Suprapubic skin (tissue), 4 donors: ENCODE data around the gene HLF. TPM values are rescaled to one million over a fixed set of nuclear protein-coding genes. Genes with fewer than 3 reads are reported as not detected.

ENCODE experiments used
- DNase-seq, 2 donors: peaks; one replicate each; pipeline ENCODE4 v3.0.0-alpha.2; 2019; ENCODE audit warnings: low spot score in 2 of 2
- H3K27ac ChIP-seq: fragments of 200-600 bp; sonication (generic); one replicate; pipeline ENCODE4 v1.5.1; 2019
- H3K27me3 ChIP-seq: fragments of 200-600 bp; sonication (generic); one replicate; pipeline ENCODE4 v1.5.1; 2019
- H3K36me3 ChIP-seq: fragments of 200-600 bp; sonication (generic); one replicate; pipeline ENCODE4 v1.5.1; 2019
- H3K4me1 ChIP-seq: fragments of 200-600 bp; sonication (generic); one replicate; pipeline ENCODE4 v1.5.1; 2019
- H3K4me3 ChIP-seq: fragments of 200-600 bp; sonication (generic); one replicate; pipeline ENCODE4 v1.5.1; 2019; ENCODE audit warnings: mild to moderate bottlenecking
- H3K9me3 ChIP-seq: fragments of 200-600 bp; sonication (generic); one replicate; pipeline ENCODE4 v1.5.1; 2019
- EP300 ChIP-seq: sonication (generic); formaldehyde crosslinking; IDR thresholded peaks from one replicate; pipeline ENCODE4 v1.6.1; 2017; ENCODE audit warnings: antibody characterized with exemption
- POLR2A ChIP-seq, 2 donors: fragments of 450-650 bp; IDR thresholded peaks; one replicate each; pipeline ENCODE4 v1.6.1; 2017; ENCODE audit warnings: antibody characterized with exemption in 2 of 2, mild to moderate bottlenecking in 2 of 2, moderate library complexity in 2 of 2
- POLR2AphosphoS5 ChIP-seq, 3 donors: sonication (generic); formaldehyde crosslinking; IDR thresholded peaks; one replicate each; pipeline ENCODE4 v1.6.1; 2017; ENCODE audit warnings: antibody characterized with exemption in 3 of 3
- WGBS: methylation state at CpG from one replicate; pipeline ENCODE4 v1.1.5; 2018; 5-methylcytosine and 5-hydroxymethylcytosine counted together
- total RNA-seq, 4 donors: library from RNA; depleted of rRNA; stranded (reverse); fragments of >200 nt; gene quantifications; one replicate each; pipeline ENCODE4 v1.1.0, GENCODE V29; 2016
- TF ChIP-seq, protein P1 (sequence below), 2 donors: fragments of 200-600 bp in 1 of 2; fragments of 450-650 bp in 1 of 2; sonication (generic) in 1 of 2; IDR thresholded peaks; one replicate each; pipeline ENCODE4 v1.5.1; 2016 to 2019; ENCODE audit warnings: antibody characterized with exemption in 2 of 2, mild to moderate bottlenecking in 1 of 2, moderate library complexity in 1 of 2

The HLF gene
- total RNA-seq, 4 donors from 2014 or later = 26.2 to 41.8 (median 36.5) TPM

DNA sequence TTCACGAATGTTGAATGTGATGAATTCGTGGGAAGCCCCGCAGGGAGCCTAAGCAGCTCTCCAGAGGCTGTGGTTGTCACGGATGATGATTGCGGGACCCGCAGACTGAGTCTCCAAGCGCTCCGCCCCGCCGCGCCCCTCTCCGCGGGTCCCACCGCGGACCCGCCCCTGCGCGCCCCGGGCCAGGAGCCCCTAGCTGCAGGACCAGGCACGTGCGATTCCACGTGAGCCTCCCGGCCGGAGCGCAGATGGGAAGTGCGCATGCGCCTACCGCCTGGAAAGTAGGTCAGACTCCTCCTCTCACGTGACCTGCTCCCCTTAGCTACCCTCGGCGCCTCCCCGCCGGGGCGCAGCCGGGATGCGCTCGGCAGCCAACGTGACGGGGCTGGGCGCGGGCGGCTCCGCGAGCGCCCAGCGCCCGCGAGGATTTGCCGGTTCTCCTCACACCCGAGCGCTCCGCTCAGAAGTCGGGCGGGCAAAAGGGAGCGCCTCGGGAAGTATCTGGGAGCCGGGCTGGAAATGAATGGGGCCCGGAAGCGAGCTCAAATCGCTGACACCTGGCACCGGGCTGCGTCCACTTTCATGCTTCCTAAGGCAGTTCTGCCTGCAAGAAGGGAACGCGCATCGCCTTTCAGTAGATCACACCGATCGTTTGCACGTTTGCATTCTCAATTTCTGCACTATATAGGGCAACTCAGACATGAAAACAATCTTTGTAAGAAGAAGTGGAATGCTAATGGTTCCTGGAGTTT lies 26.4 kb upstream of the HLF start:
- no peaks in the 10 kb centered on the region for H3K36me3 ChIP-seq
- no peaks in the 10 kb centered on the region for H3K9me3 ChIP-seq
- peak in 1 of 3 donors; percentile 70 for TF ChIP-seq POLR2AphosphoS5 (IDR thresholded peaks at IDR 0.05)
- no peak for TF ChIP-seq EP300
- TF ChIP-seq, protein P1, sequence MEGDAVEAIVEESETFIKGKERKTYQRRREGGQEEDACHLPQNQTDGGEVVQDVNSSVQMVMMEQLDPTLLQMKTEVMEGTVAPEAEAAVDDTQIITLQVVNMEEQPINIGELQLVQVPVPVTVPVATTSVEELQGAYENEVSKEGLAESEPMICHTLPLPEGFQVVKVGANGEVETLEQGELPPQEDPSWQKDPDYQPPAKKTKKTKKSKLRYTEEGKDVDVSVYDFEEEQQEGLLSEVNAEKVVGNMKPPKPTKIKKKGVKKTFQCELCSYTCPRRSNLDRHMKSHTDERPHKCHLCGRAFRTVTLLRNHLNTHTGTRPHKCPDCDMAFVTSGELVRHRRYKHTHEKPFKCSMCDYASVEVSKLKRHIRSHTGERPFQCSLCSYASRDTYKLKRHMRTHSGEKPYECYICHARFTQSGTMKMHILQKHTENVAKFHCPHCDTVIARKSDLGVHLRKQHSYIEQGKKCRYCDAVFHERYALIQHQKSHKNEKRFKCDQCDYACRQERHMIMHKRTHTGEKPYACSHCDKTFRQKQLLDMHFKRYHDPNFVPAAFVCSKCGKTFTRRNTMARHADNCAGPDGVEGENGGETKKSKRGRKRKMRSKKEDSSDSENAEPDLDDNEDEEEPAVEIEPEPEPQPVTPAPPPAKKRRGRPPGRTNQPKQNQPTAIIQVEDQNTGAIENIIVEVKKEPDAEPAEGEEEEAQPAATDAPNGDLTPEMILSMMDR (IDR thresholded peaks at IDR 0.05) = no peak
- peak overlapping the region; percentile 44 for H3K4me3 ChIP-seq
- WGBS = 2% methylated on average over 38 of the region's 68 CpGs
- H3K27ac ChIP-seq = peak overlapping the region; percentile 87
- H3K27me3 ChIP-seq = no peaks in the 10 kb centered on the region
- DNase-seq = peak; percentile 96
- H3K4me1 ChIP-seq = peaks cover 35% of the 10 kb centered on the region

DNA sequence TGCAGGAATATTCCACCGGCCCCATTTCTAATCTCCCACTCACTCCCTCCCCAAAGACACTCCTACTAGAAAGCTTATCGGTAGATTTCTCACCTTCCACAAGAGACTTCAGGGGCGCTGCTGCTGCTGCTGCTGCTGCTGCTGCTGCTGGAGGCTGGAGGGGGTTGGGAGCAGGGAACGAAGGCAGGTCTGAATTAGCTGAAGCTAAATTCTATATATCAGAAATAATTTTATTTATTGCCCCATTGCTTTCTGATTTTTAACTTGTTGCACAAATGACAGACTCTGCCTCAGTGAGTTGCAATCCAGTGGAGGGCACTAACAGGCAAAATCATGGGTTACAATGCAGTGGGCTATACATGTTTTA lies 25.8 kb upstream of the HLF start:
- H3K9me3 ChIP-seq = no peaks in the 10 kb centered on the region
- DNase-seq = no peak
- H3K36me3 ChIP-seq = no peaks in the 10 kb centered on the region
- no peaks in the 10 kb centered on the region for H3K27me3 ChIP-seq
- H3K4me3 ChIP-seq = peak overlapping the region; percentile 44
- peak overlapping the region; percentile 87 for H3K27ac ChIP-seq
- peaks cover 32% of the 10 kb centered on the region for H3K4me1 ChIP-seq
- WGBS = 0% methylated on average over 4 of the region's 4 CpGs
- TF ChIP-seq EP300 (no peak), POLR2AphosphoS5 (IDR thresholded peaks at IDR 0.05) (no peak), POLR2A (IDR thresholded peaks at IDR 0.05) (no peak)
- TF ChIP-seq, protein P1 (IDR thresholded peaks at IDR 0.05) = no peak

DNA sequence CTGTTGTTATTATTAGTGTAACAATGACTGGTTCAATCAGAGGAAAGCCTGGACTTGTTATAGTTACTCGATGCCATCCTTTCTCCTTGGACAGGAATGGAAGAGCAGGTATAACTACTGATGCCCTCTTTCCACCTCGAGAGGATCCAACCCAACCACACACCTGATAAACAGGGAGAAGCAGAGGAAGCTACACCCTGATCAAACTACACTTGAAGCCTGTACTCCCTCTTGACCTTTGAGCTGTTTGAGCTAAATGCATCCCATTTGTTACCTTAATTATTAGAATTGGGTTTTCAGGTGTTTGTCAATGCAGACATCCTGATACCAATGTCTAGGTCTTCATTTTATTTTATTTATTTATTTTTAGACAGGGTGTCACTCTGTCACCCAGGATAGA lies 23.7 kb upstream of the HLF start:
- no peak for DNase-seq
- no peaks in the 10 kb centered on the region for H3K36me3 ChIP-seq
- no peak overlapping the region for H3K4me3 ChIP-seq
- no peak overlapping the region for H3K27ac ChIP-seq
- H3K4me1 ChIP-seq = peaks cover 32% of the 10 kb centered on the region
- no peaks in the 10 kb centered on the region for H3K9me3 ChIP-seq
- 79% methylated on average over 2 of the region's 2 CpGs for WGBS
- TF ChIP-seq, protein P1 (IDR thresholded peaks at IDR 0.05) = no peak
- TF ChIP-seq POLR2A (IDR thresholded peaks at IDR 0.05) (no peak), POLR2AphosphoS5 (IDR thresholded peaks at IDR 0.05) (no peak), EP300 (no peak)
- no peaks in the 10 kb centered on the region for H3K27me3 ChIP-seq

DNA sequence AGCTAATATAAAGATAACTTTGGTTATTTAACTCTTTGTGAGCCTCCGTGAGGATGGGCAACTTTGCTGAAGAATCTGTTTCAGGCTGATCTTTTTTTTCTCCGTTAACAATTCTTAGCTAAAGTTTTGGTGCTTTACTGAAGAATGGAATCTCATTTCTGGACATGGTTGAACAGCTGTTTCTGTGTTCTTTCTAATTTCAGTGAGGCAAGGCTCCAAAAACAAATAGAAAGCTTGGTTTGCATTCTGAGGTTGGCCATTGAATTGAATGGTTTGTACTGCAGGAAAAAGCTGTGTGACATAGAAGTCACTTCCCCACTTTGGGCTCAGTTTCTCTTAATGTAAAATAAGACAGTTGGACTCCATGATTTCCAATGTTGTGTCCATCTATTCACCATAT lies 22.3 kb upstream of the HLF start:
- 73% methylated on average over 2 of the region's 2 CpGs for WGBS
- Histone ChIP-seq H3K27ac (no peak overlapping the region), H3K9me3 (no peaks in the 10 kb centered on the region), H3K4me3 (no peak overlapping the region), H3K36me3 (no peaks in the 10 kb centered on the region), H3K4me1 (peaks cover 24% of the 10 kb centered on the region), H3K27me3 (no peaks in the 10 kb centered on the region)
- TF ChIP-seq POLR2AphosphoS5 (IDR thresholded peaks at IDR 0.05) (no peak), EP300 (no peak), POLR2A (IDR thresholded peaks at IDR 0.05) (no peak)
- TF ChIP-seq, protein P1 (IDR thresholded peaks at IDR 0.05) = no peak
- no peak for DNase-seq

DNA sequence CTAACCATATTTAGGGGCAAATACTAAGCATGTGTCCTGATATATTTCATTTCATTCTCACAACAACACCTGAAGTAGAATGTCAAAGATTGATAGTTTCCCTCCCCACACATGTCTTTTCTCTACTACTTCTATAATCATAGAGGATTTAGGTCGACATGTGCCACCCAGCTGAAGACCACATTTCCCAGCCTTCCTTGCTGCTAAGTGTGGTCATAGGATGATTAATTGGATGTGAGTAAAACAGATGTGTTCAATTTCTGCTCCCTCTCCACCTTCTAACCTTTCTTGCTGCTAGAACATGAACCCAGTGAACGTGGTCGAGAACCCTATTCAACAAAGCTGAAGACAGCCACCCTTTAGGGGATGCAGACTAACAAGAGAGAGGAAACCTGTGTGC lies 18.8 kb upstream of the HLF start:
- Histone ChIP-seq H3K27ac (no peak overlapping the region), H3K36me3 (no peaks in the 10 kb centered on the region), H3K4me3 (no peak overlapping the region), H3K9me3 (no peaks in the 10 kb centered on the region), H3K27me3 (no peaks in the 10 kb centered on the region), H3K4me1 (no peaks in the 10 kb centered on the region)
- TF ChIP-seq POLR2AphosphoS5 (IDR thresholded peaks at IDR 0.05) = no peak
- TF ChIP-seq, protein P1 (IDR thresholded peaks at IDR 0.05) = no peak
- TF ChIP-seq POLR2A (IDR thresholded peaks at IDR 0.05) = no peak
- TF ChIP-seq EP300 = no peak
- WGBS = 67% methylated on average over 3 of the region's 3 CpGs
- no peak for DNase-seq
